Liver (tissue), 9 donors: Measurements from ENCODE around the gene FOXL1. TPM values are rescaled to one million over a fixed set of nuclear protein-coding genes. Genes with fewer than 3 reads are reported as not detected.

ENCODE experiments used
- DNase-seq: peaks from one replicate; pipeline ENCODE4 v3.0.0-alpha.2; 2017; ENCODE audit warnings: low spot score
- H3K27ac ChIP-seq, 2 donors: one replicate each; pipeline ENCODE4 v1.7.0; 2013; ENCODE audit warnings: inconsistent platforms in 2 of 2, low read length in 2 of 2, control low read depth in 1 of 2, low read depth in 1 of 2, mild to moderate bottlenecking in 1 of 2
- H3K27me3 ChIP-seq, 4 donors: one replicate each; pipeline versions ENCODE4 v1.6.1 to v1.7.0; 2013; ENCODE audit warnings: low read length in 3 of 4, inconsistent platforms in 1 of 4, mild to moderate bottlenecking in 1 of 4, moderate library complexity in 1 of 4; ENCODE audit not compliant: control insufficient read depth in 4 of 4, insufficient read depth in 4 of 4
- H3K36me3 ChIP-seq, 4 donors: one replicate each; pipeline versions ENCODE4 v1.6.1 to v1.7.0; 2013; ENCODE audit warnings: low read length in 3 of 4, mild to moderate bottlenecking in 3 of 4, low read depth in 1 of 4, moderate library complexity in 1 of 4; ENCODE audit not compliant: control insufficient read depth in 4 of 4, insufficient read depth in 3 of 4
- H3K4me1 ChIP-seq, 4 donors: one replicate each; pipeline versions ENCODE4 v1.6.1 to v1.7.0; 2013; ENCODE audit warnings: low read length in 3 of 4, mild to moderate bottlenecking in 3 of 4, moderate library complexity in 1 of 4; ENCODE audit not compliant: control insufficient read depth in 4 of 4, insufficient read depth in 4 of 4
- H3K4me3 ChIP-seq, 3 donors: one replicate each; pipeline versions ENCODE4 v1.6.1 to v1.7.0; 2013; ENCODE audit warnings: low read length in 3 of 3, control low read depth in 1 of 3, low read depth in 1 of 3, mild to moderate bottlenecking in 1 of 3
- H3K9ac ChIP-seq, 2 donors: one replicate each; pipeline ENCODE4 v1.7.0; 2013; ENCODE audit warnings: low read length in 2 of 2, mild to moderate bottlenecking in 2 of 2, moderate library complexity in 2 of 2, control low read depth in 1 of 2, low read depth in 1 of 2
- H3K9me3 ChIP-seq, 4 donors: one replicate each; pipeline versions ENCODE4 v1.6.1 to v1.7.0; 2013; ENCODE audit warnings: low read length in 3 of 4; ENCODE audit not compliant: control insufficient read depth in 4 of 4
- EGR1 ChIP-seq, 2 donors: IDR thresholded peaks; 2 replicates each; pipeline ENCODE4 v1.6.1; 2016 to 2018; ENCODE audit warnings: antibody characterized with exemption in 2 of 2, low read depth in 2 of 2
- FOXA1 ChIP-seq: IDR thresholded peaks from 2 replicates; pipeline ENCODE4 v1.6.1; 2016; ENCODE audit warnings: antibody characterized with exemption
- FOXA2 ChIP-seq: IDR thresholded peaks from 2 replicates; pipeline ENCODE4 v1.6.1; 2016; ENCODE audit warnings: antibody characterized with exemption
- GABPA ChIP-seq, 2 donors: IDR thresholded peaks in 1 of 2; conservative IDR thresholded peaks in 1 of 2; 2 replicates each; pipeline ENCODE4 v1.6.1; 2016; ENCODE audit warnings: antibody characterized with exemption in 2 of 2, mild to moderate bottlenecking in 1 of 2, moderate library complexity in 1 of 2
- HNF4A ChIP-seq, 2 donors: conservative IDR thresholded peaks; 2 replicates each; pipeline ENCODE4 v1.6.1; 2016; ENCODE audit warnings: antibody characterized with exemption in 2 of 2, mild to moderate bottlenecking in 2 of 2
- HNF4G ChIP-seq: IDR thresholded peaks from 2 replicates; pipeline ENCODE4 v1.6.1; 2016; ENCODE audit warnings: antibody characterized with exemption
- JUND ChIP-seq, 2 donors: IDR thresholded peaks; 2 replicates each; pipeline ENCODE4 v1.6.1; 2016; ENCODE audit warnings: antibody characterized with exemption in 2 of 2
- NR2F2 ChIP-seq: IDR thresholded peaks from 2 replicates; pipeline ENCODE4 v1.6.1; 2016; ENCODE audit warnings: antibody characterized with exemption
- RXRA ChIP-seq, 2 donors: IDR thresholded peaks; 2 replicates each; pipeline ENCODE4 v1.6.1; 2017 to 2018; ENCODE audit warnings: antibody characterized with exemption in 2 of 2, mild to moderate bottlenecking in 1 of 2
- SP1 ChIP-seq: IDR thresholded peaks from 2 replicates; pipeline ENCODE4 v1.6.1; 2018; ENCODE audit warnings: antibody characterized with exemption, mild to moderate bottlenecking
- TAF1 ChIP-seq: conservative IDR thresholded peaks from 2 replicates; pipeline ENCODE4 v1.6.1; 2016; ENCODE audit warnings: antibody characterized with exemption, mild to moderate bottlenecking
- YY1 ChIP-seq: IDR thresholded peaks from 2 replicates; pipeline ENCODE4 v1.6.1; 2016; ENCODE audit warnings: antibody characterized with exemption, mild to moderate bottlenecking
- WGBS: extraction: QIAGEN DNeasy Blood & Tissue Kit; methylation state at CpG from one replicate; pipeline ENCODE4 v1.1.7; 2013; 5-methylcytosine and 5-hydroxymethylcytosine counted together
- polyA plus RNA-seq, 2 donors: library from polyadenylated mRNA; stranded (reverse) in 1 of 2; unstranded in 1 of 2; fragments of 200-250 nt in 1 of 2; fragments of >200 nt in 1 of 2; fragmentation: Nextera tagmentation in 1 of 2; extraction: Ambion mirVana in 1 of 2; gene quantifications; one replicate each; pipeline versions ENCODE4 v1.2.1 to v1.2.3, GENCODE V29; 2013 to 2015
- total RNA-seq, 2 donors: library from RNA; depleted of rRNA; stranded (reverse); fragments of >200 nt; gene quantifications; one replicate each; pipeline ENCODE4 v1.2.3, GENCODE V29; 2014
- TF ChIP-seq, protein P1 (sequence below): IDR thresholded peaks from 2 replicates; pipeline ENCODE4 v1.6.1; 2016; ENCODE audit warnings: antibody characterized with exemption, mild to moderate bottlenecking
- TF ChIP-seq, protein P2 (sequence below): fragments of 150-350 bp; IDR thresholded peaks from 2 replicates; pipeline ENCODE4 v1.5.1; 2017; ENCODE audit warnings: improper control_type of control experiment, low read depth, low read length; ENCODE audit not compliant: missing input control
- TF ChIP-seq, protein P3 (sequence below): IDR thresholded peaks from 2 replicates; pipeline ENCODE4 v1.6.1; 2016; ENCODE audit warnings: antibody characterized with exemption
- TF ChIP-seq, protein P4 (sequence below): IDR thresholded peaks from 2 replicates; pipeline ENCODE4 v1.6.1; 2016; ENCODE audit warnings: antibody characterized with exemption
- donor health status: healthy.
- donor health status: healthy.
- donor health status: healthy.
- donor health status: healthy.
- donor health status: healthy.

FOXL1 gene
- total and polyA plus RNA-seq, 4 donors = 0.05 to 0.06 TPM; not detected in 2

DNA sequence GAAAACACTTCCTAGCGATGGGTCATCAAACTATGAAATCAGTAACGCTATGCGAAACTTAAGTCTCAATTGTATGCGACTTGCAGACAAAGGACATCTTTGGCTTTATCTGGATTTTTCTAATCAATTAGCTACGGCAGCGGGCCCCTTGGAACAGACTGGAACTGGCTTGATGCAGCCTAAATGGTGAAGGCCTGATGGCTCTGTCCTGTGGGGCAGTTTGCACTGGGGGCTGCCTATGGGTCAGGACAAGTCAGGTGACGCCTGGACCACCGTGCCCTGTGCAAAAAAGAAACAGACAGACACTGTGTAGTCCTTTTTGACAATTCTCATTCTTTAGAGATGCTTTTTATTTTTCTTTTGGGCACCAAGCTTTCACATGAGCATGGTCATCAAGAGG is 45.3 kb upstream of the FOXL1 start:
- Histone ChIP-seq H3K9ac (no peak overlapping the region), H3K36me3 (peaks cover 0 to 20% (median 11%) of the 10 kb centered on the region in 4 donors), H3K4me1 (no peaks in the 10 kb centered on the region), H3K27me3 (no peaks in the 10 kb centered on the region), H3K9me3 (no peaks in the 10 kb centered on the region), H3K4me3 (no peak overlapping the region), H3K27ac (no peak overlapping the region)
- DNase-seq = no peak
- TF ChIP-seq, protein P1, sequence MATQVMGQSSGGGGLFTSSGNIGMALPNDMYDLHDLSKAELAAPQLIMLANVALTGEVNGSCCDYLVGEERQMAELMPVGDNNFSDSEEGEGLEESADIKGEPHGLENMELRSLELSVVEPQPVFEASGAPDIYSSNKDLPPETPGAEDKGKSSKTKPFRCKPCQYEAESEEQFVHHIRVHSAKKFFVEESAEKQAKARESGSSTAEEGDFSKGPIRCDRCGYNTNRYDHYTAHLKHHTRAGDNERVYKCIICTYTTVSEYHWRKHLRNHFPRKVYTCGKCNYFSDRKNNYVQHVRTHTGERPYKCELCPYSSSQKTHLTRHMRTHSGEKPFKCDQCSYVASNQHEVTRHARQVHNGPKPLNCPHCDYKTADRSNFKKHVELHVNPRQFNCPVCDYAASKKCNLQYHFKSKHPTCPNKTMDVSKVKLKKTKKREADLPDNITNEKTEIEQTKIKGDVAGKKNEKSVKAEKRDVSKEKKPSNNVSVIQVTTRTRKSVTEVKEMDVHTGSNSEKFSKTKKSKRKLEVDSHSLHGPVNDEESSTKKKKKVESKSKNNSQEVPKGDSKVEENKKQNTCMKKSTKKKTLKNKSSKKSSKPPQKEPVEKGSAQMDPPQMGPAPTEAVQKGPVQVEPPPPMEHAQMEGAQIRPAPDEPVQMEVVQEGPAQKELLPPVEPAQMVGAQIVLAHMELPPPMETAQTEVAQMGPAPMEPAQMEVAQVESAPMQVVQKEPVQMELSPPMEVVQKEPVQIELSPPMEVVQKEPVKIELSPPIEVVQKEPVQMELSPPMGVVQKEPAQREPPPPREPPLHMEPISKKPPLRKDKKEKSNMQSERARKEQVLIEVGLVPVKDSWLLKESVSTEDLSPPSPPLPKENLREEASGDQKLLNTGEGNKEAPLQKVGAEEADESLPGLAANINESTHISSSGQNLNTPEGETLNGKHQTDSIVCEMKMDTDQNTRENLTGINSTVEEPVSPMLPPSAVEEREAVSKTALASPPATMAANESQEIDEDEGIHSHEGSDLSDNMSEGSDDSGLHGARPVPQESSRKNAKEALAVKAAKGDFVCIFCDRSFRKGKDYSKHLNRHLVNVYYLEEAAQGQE = no peak
- TF ChIP-seq, protein P2, sequence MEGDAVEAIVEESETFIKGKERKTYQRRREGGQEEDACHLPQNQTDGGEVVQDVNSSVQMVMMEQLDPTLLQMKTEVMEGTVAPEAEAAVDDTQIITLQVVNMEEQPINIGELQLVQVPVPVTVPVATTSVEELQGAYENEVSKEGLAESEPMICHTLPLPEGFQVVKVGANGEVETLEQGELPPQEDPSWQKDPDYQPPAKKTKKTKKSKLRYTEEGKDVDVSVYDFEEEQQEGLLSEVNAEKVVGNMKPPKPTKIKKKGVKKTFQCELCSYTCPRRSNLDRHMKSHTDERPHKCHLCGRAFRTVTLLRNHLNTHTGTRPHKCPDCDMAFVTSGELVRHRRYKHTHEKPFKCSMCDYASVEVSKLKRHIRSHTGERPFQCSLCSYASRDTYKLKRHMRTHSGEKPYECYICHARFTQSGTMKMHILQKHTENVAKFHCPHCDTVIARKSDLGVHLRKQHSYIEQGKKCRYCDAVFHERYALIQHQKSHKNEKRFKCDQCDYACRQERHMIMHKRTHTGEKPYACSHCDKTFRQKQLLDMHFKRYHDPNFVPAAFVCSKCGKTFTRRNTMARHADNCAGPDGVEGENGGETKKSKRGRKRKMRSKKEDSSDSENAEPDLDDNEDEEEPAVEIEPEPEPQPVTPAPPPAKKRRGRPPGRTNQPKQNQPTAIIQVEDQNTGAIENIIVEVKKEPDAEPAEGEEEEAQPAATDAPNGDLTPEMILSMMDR = no peak
- TF ChIP-seq NR2F2 (no peak), HNF4G (no peak), SP1 (no peak), YY1 (no peak), FOXA2 (no peak), TAF1 (no peak), EGR1 (IDR thresholded peaks at IDR 0.05; ENCODE audit: low read depth in 2 of 2) (no peak), RXRA (IDR thresholded peaks at IDR 0.05) (no peak), JUND (IDR thresholded peaks at IDR 0.05) (no peak), HNF4A (conservative IDR thresholded peaks at IDR 0.05) (no peak), GABPA (IDR thresholded peaks at IDR 0.05 in 1 of 2, conservative IDR thresholded peaks at IDR 0.05 in 1 of 2) (no peak), FOXA1 (no peak)
- TF ChIP-seq, protein P3, sequence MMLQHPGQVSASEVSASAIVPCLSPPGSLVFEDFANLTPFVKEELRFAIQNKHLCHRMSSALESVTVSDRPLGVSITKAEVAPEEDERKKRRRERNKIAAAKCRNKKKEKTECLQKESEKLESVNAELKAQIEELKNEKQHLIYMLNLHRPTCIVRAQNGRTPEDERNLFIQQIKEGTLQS = no peak
- WGBS = 97% methylated on average over 8 of the region's 8 CpGs

DNA sequence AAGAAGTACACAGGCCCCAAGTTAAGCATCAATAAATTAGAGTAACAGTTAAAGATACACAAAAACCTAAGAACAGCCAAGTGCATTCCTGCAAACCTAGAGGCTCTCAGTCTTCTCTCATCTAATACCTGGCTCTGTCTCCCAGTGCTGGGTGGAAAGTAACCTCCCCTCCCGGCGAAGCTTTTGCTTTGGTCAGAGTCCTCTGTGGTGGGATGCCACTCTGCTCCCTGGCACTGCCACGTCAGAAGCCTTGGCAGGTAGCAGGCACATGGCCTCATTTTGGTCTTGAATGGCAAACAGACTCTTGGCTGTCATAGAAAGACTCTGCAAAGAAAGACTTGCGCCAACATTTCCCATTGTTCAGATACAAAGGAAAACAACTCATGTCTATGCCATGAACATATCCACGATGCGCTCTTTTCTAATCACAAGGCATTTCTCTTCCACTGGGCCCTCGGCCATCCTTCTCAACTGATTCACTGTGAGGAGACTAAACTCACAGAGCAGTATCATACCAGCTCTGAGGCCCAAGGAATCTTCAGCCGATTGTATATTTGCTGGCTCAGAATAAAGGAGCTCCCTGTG is 44.5 kb upstream of the FOXL1 start:
- H3K9ac ChIP-seq = no peak overlapping the region
- peaks cover 2 to 28% (median 16%) of the 10 kb centered on the region in 4 donors for H3K36me3 ChIP-seq
- WGBS = 92% methylated on average over 8 of the region's 8 CpGs
- no peak overlapping the region for H3K27ac ChIP-seq
- H3K9me3 ChIP-seq = no peaks in the 10 kb centered on the region
- no peak for DNase-seq
- no peaks in the 10 kb centered on the region for H3K27me3 ChIP-seq
- H3K4me1 ChIP-seq = no peaks in the 10 kb centered on the region
- TF ChIP-seq, protein P1 = no peak
- TF ChIP-seq, protein P4, sequence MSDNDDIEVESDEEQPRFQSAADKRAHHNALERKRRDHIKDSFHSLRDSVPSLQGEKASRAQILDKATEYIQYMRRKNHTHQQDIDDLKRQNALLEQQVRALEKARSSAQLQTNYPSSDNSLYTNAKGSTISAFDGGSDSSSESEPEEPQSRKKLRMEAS = no peak
- TF ChIP-seq EGR1 (IDR thresholded peaks at IDR 0.05; ENCODE audit: low read depth in 2 of 2) (no peak), YY1 (no peak)
- H3K4me3 ChIP-seq = no peak overlapping the region
